Measurements from ENCODE around the gene LRATD1. TPM values are rescaled to one million over a fixed set of nuclear protein-coding genes. Genes with fewer than 3 reads are reported as not detected.

LRATD1 gene
- total RNA-seq = under 0.01 and 0.76 TPM in 2 replicates

GRCh38 chr2:14632133-14632936, at the start of gene LRATD1:
TSS of gene LRATD1 (plus strand) at chr2:14632717. CDS start at chr2:14633980, 1,263 bp downstream.

